H1 (cell line): ENCODE data around the gene CYP17A1. TPM values are rescaled to one million over a fixed set of nuclear protein-coding genes. Genes with fewer than 3 reads are reported as not detected.
"Not testable (repeated sequence)": the region's sequence is repeated elsewhere in the genome, so short reads cannot be mapped to it uniquely, and the experiment has no call there.

ENCODE experiments used
- CTCF ChIA-PET: fragments of 300-600 bp; sonication (Branson Sonifier 250); formaldehyde crosslinking; loops from one replicate; lab custom pipeline; 2021; ENCODE audit not compliant: partially characterized antibody; lab: Charles Lee
- POLR2A ChIA-PET: fragments of 300-600 bp; sonication (Branson Sonifier 250); formaldehyde crosslinking; loops from one replicate; lab custom pipeline; 2021; ENCODE audit warnings: inconsistent platforms; ENCODE audit not compliant: partially characterized antibody; lab: Charles Lee
- DNase-seq, 2 experiments: peaks; one replicate each; pipeline versions ENCODE4 v3.0.0 to v3.0.0-alpha.2; 2010 to 2022; ENCODE audit warnings: low spot score in 2 of 2, low read depth in 1 of 2, mixed read lengths in 1 of 2
- FAIRE-seq: peaks from 2 replicates; lab custom pipeline; 2011; peaks lifted over from hg19 to GRCh38; lab: Jason Lieb, UNC
- H2AFZ ChIP-seq: 2 replicates; pipeline ENCODE4 v1.8.1; 2012; ENCODE audit warnings: low read length, inconsistent platforms
- H2AK5ac ChIP-seq: 2 replicates; pipeline ENCODE4 v1.6.1; 2013; ENCODE audit warnings: low read depth, low read length
- H2BK120ac ChIP-seq: replicated peaks from 2 replicates; pipeline ENCODE3; 2013; ENCODE audit warnings: low read depth, low read length, inconsistent platforms
- H2BK12ac ChIP-seq: 2 replicates; pipeline ENCODE4 v1.6.1; 2013; ENCODE audit warnings: low read depth, low read length
- H2BK15ac ChIP-seq: 2 replicates; pipeline ENCODE4 v1.6.1; 2013; ENCODE audit warnings: low read length
- H2BK20ac ChIP-seq: 2 replicates; pipeline ENCODE4 v1.6.1; 2013; ENCODE audit warnings: low read length
- H2BK5ac ChIP-seq: 2 replicates; pipeline ENCODE4 v1.6.1; 2013; ENCODE audit warnings: low read depth, low read length
- H3K14ac ChIP-seq: 2 replicates; pipeline ENCODE4 v1.6.1; 2013; ENCODE audit warnings: inconsistent platforms; ENCODE audit not compliant: insufficient read length
- H3K18ac ChIP-seq: 2 replicates; pipeline ENCODE4 v1.6.1; 2013; ENCODE audit warnings: low read length; ENCODE audit errors: extremely low read depth
- H3K23ac ChIP-seq: 2 replicates; pipeline ENCODE4 v1.6.1; 2013; ENCODE audit warnings: inconsistent platforms; ENCODE audit not compliant: insufficient read length
- H3K23me2 ChIP-seq: 2 replicates; pipeline ENCODE4 v1.6.1; 2013; ENCODE audit warnings: low read depth, low read length
- H3K27ac ChIP-seq: 2 replicates; pipeline ENCODE4 v1.6.1; 2011; ENCODE audit warnings: low read depth, low read length, inconsistent platforms
- H3K27me3 ChIP-seq, 4 experiments: replicated peaks in 1 of 4; 1 replicate in 1 of 4; 2 replicates in 3 of 4; pipeline versions ENCODE4 v1.6.1 to v1.8.1; 2011 to 2013; ENCODE audit warnings: low read length in 3 of 4, mild to moderate bottlenecking in 3 of 4, inconsistent platforms in 2 of 4, mixed read lengths in 2 of 4, moderate library complexity in 1 of 4; ENCODE audit not compliant: control insufficient read depth in 3 of 4, insufficient read depth in 3 of 4; ENCODE audit errors: extremely low read depth in 1 of 4
- H3K36me3 ChIP-seq, 4 experiments: 2 replicates each; pipeline versions ENCODE4 v1.6.1 to v1.8.1; 2011 to 2013; ENCODE audit warnings: mild to moderate bottlenecking in 4 of 4, low read length in 3 of 4, moderate library complexity in 2 of 4, control low read depth in 1 of 4, inconsistent platforms in 1 of 4; ENCODE audit not compliant: insufficient read depth in 4 of 4, control insufficient read depth in 2 of 4
- H3K4ac ChIP-seq: replicated peaks from 2 replicates; pipeline ENCODE3; 2013; ENCODE audit warnings: low read length, low read depth, mixed read lengths, inconsistent platforms; ENCODE audit not compliant: insufficient read length
- H3K4me1 ChIP-seq, 4 experiments: replicated peaks in 1 of 4; 1 replicate in 1 of 4; 2 replicates in 3 of 4; pipeline versions ENCODE4 v1.6.1 to v1.8.1; 2011 to 2013; ENCODE audit warnings: low read length in 3 of 4, inconsistent platforms in 2 of 4, mixed read lengths in 1 of 4; ENCODE audit not compliant: insufficient read depth in 4 of 4, control insufficient read depth in 3 of 4
- H3K4me2 ChIP-seq, 2 experiments: 2 replicates each; pipeline versions ENCODE4 v1.6.1 to v1.8.1; 2011 to 2013; ENCODE audit warnings: low read depth in 2 of 2, low read length in 2 of 2, control low read depth in 1 of 2, inconsistent platforms in 1 of 2, mild to moderate bottlenecking in 1 of 2; ENCODE audit not compliant: insufficient read depth in 1 of 2
- H3K4me3 ChIP-seq, 4 experiments: fragments of 200-600, 300-600 bp in 1 of 4; sonication (generic), shearing (Covaris generic), sonication (Bioruptor Twin) in 1 of 4; 2 replicates each; pipeline versions ENCODE4 v1.5.1 to v1.8.1; 2011 to 2016; ENCODE audit warnings: low read length in 4 of 4, low read depth in 3 of 4, control low read depth in 2 of 4, inconsistent platforms in 2 of 4, mild to moderate bottlenecking in 2 of 4, mixed read lengths in 1 of 4, moderate library complexity in 1 of 4; ENCODE audit not compliant: insufficient read depth in 2 of 4; ENCODE audit errors: extremely low read depth in 1 of 4
- H3K56ac ChIP-seq: replicated peaks from 2 replicates; pipeline ENCODE3; 2013; ENCODE audit warnings: low read depth, mild to moderate bottlenecking, mixed read lengths, low read length, inconsistent platforms; ENCODE audit not compliant: insufficient read length
- H3K79me1 ChIP-seq: 2 replicates; pipeline ENCODE4 v1.6.1; 2013; ENCODE audit warnings: low read depth, low read length, control low read depth
- H3K79me2 ChIP-seq, 2 experiments: 2 replicates each; pipeline versions ENCODE4 v1.6.1 to v1.8.1; 2012 to 2013; ENCODE audit warnings: low read length in 2 of 2, mild to moderate bottlenecking in 2 of 2, inconsistent platforms in 1 of 2; ENCODE audit not compliant: insufficient read depth in 2 of 2, control insufficient read depth in 1 of 2
- H3K9ac ChIP-seq, 4 experiments: replicated peaks in 1 of 4; 1 replicate in 1 of 4; 2 replicates in 3 of 4; pipeline versions ENCODE4 v1.6.1 to v1.8.1; 2011 to 2013; ENCODE audit warnings: low read depth in 3 of 4, low read length in 3 of 4, control low read depth in 2 of 4, mild to moderate bottlenecking in 2 of 4, moderate library complexity in 2 of 4, inconsistent platforms in 1 of 4; ENCODE audit errors: extremely low read depth in 1 of 4
- H3K9me3 ChIP-seq, 2 experiments: 2 replicates each; pipeline versions ENCODE4 v1.6.1 to v1.8.1; 2012 to 2013; ENCODE audit warnings: mild to moderate bottlenecking in 2 of 2, moderate library complexity in 2 of 2, control low read depth in 1 of 2, inconsistent platforms in 1 of 2, low read depth in 1 of 2, low read length in 1 of 2, mixed read lengths in 1 of 2; ENCODE audit not compliant: insufficient read depth in 2 of 2
- H4K20me1 ChIP-seq, 2 experiments: replicated peaks in 1 of 2; 2 replicates each; pipeline versions ENCODE3 to v1.8.1; 2011 to 2013; ENCODE audit warnings: inconsistent platforms in 2 of 2, low read length in 2 of 2, mild to moderate bottlenecking in 1 of 2; ENCODE audit not compliant: insufficient read depth in 2 of 2, control insufficient read depth in 1 of 2
- H4K5ac ChIP-seq: 2 replicates; pipeline ENCODE4 v1.6.1; 2013; ENCODE audit warnings: low read length, low read depth, mixed read lengths, inconsistent platforms; ENCODE audit not compliant: insufficient read length
- H4K8ac ChIP-seq: 2 replicates; pipeline ENCODE4 v1.8.0; 2013; ENCODE audit warnings: mild to moderate bottlenecking, moderate library complexity, low read length, inconsistent platforms; ENCODE audit not compliant: insufficient read depth; ENCODE audit errors: extremely low read depth
- H4K91ac ChIP-seq: replicated peaks from 2 replicates; pipeline ENCODE3; 2013; ENCODE audit warnings: low read length, mixed read lengths, inconsistent platforms; ENCODE audit not compliant: insufficient read length
- WGBS, 2 experiments: shearing (Covaris generic) in 1 of 2; methylation state at CpG; one replicate each; pipeline versions ENCODE4 v1.1.6 to v1.1.7; 2013 to 2015; ENCODE audit warnings: low lambda C conversion rate in 2 of 2, mixed read lengths in 2 of 2, inconsistent platforms in 1 of 2, low coverage in 1 of 2, missing lambda C conversion rate in 1 of 2; ENCODE audit not compliant: insufficient replicate concordance in 2 of 2, insufficient coverage in 1 of 2, insufficient read length in 1 of 2; ENCODE audit errors: extremely low coverage in 1 of 2, missing lambda C conversion rate in 1 of 2; 5-methylcytosine and 5-hydroxymethylcytosine counted together
- polyA plus RNA-seq, 7 experiments: library from polyadenylated mRNA; depleted of rRNA in 3 of 7; stranded (reverse) in 5 of 7; unstranded in 2 of 7; fragments of >200 nt in 5 of 7; fragments of 200-250 nt in 2 of 7; gene quantifications; 1 replicate in 5 of 7; 2 replicates in 1 of 7; 4 replicates in 1 of 7; pipeline versions ENCODE4 v1.2.1 to v1.2.3, GENCODE V29; 2011 to 2013; ENCODE audit warnings: missing spikeins in 2 of 7, mixed read lengths in 2 of 7
- total RNA-seq: library from RNA; stranded (reverse); fragmentation: NEBNext Ultra II Directional; extraction: Animal tissue kit (Norgen Biotek cat#: 25700); gene quantifications from 2 replicates; pipeline ENCODE4 v1.2.1, GENCODE V29; 2021

Gene CYP17A1
- total and polyA plus RNA-seq, 2 of the 8 experiments (the other 6 are each of a cell fraction or from before 2014, with no cell fraction given): not detected

DNA sequence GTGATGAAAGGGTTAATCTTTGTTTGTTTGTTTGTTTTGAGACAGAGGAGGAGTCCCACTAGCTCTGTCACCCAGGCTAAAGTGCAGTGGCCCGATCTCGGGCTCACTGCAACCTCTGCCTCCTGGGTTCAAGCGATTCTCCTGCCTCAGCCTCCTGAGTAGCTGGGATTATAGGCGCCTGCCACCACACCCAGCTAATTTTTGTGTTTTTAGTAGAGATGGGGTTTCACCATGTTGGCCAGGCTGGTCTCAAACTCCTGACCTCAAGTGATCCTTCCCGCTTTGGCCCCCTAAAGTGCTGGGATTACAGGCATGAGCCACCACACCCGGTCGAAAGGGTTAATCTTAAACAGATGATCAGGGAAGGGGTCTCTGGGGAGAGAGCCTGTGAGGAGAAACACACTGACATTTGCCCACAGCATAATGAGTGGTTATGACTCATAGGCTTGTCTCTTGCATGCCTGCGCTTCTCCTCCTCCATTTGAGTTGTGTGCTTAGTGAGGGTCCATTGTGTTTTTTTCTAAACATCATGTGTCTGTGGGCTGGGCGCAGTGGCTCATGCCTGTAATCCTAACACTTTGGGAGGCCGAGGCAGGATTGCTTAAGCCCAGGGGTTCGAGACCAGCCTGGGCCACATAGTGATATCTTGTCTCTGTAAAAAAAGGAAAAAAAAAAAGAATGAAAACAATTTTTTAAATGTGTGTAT is 18.7 kb upstream of the CYP17A1 start:
- ChIA-PET CTCF (interaction anchor here (1.0 to 1.3 kb wide), 3 partner anchors 10 to 47 kb away, joined by 3 to 5 read pairs (median 4); no protein-coding TSS in a partner anchor), POLR2A (interaction anchor here (0.6 to 2.6 kb wide), 2 partner anchors 13 to 353 kb away, joined by 3 to 18 read pairs; partner anchors contain the start of gene AS3MT)
- not testable (repeated sequence) for H2BK120ac ChIP-seq, H2BK15ac ChIP-seq, H3K9me3 ChIP-seq, H3K14ac ChIP-seq, H3K18ac ChIP-seq, H4K91ac ChIP-seq, H3K4me2 ChIP-seq, H3K27me3 ChIP-seq, H3K23me2 ChIP-seq, FAIRE-seq, H3K23ac ChIP-seq, H4K20me1 ChIP-seq, H2AFZ ChIP-seq, H4K5ac ChIP-seq, H3K27ac ChIP-seq, H2AK5ac ChIP-seq, H3K4ac ChIP-seq, H3K9ac ChIP-seq, H3K4me1 ChIP-seq, H2BK20ac ChIP-seq, DNase-seq, H4K8ac ChIP-seq, H3K79me2 ChIP-seq, H3K36me3 ChIP-seq, H2BK5ac ChIP-seq, H3K56ac ChIP-seq, H2BK12ac ChIP-seq, H3K4me3 ChIP-seq, H3K79me1 ChIP-seq
- WGBS, 2 experiments: 85% methylated on average over 11 of the region's 11 CpGs; no CpG with 5 or more reads in 1 of the 2 experiments
